ENCODE data around the gene LRRFIP1.

The LRRFIP1 gene

DNA sequence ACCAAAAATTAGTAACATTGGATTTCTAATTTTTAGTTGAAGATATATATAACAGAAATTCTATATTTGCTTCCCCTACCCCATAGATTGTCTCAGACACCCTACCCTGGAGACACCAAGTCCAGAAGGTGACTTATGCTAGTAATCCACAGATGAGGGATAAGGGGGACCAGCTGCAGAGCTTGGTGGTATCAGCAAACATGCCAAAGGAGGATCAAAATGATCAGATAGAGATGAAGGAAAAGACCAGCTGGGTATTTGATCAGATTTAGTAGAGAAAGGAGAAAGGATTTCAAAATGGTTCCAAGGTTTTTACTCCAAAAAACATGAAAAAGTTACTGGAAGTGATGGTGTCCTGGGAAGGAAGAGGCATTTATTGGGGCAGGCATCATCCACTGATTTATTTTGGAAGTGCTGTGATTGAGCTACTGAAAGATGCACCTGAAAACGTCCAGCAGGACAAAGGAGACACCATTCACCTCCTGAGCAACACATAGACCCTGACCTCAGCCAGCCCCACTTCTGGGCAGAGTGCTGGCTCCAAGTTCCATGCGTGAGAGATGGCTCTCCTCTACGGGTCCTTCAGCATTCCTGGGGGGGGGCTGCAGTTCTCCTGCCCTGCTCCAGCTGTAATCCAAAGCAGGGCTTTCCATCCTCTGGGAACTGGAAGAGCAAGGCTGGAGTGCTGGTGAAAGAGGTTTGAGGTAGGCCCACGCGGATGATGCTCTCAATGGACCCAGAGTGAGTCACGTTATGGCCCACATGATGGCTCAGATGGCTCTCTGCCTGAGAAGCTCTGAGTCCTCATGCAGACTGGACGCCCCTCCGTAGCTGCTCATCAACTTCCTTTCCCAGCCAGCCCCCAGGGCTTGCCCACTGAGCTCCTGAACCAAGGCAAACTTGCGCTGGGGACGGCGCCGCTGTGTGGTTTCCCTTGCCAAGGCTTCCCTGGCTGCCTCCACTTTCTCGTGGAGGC is 3.7 kb upstream of the LRRFIP1 start:
- DNase-seq: no peak

DNA sequence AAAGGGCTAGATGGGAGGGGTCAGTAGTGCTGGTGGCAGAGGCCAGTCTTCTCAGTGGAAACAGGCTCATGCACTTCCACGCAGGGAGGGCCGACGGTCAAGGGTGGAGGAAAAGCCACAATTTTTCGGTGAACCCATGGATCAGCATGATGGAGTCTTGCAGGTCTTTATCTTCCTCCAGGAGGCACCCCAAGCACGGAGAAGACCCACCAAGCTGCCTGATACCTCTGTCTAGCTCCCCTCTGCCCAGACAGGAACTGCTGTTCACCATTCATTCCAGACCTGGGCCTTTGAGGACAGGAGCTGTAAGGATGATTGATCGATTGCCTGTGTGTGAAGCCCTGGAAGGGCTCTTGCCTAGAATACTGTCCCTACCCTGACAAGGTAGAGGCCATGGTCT is 2.8 kb upstream of the LRRFIP1 start:
- no peak for DNase-seq

DNA sequence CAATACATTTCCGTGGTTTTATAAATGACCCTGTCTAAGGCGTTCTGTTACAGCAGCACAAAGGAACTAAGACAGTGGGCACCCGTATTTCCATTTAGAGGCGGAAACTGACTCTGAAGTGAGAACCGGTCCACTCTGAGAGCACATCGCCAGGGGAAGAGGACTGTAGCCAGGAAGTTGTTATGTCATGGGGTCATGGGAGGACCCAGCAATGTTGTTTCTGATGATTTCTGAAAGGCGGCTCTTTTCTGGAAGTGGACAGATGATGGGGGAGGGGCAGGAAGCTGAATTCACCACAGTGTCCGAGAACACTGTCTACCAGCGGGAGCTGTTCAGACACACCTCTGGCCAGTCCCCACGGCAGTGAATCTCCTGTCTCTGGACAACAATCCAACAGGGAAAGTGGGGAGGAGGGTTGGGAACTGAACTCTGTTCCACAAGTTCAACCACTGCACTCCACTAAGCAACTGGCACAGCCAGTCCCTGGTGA is 2.1 kb upstream of the LRRFIP1 start:
- no peak for DNase-seq

DNA sequence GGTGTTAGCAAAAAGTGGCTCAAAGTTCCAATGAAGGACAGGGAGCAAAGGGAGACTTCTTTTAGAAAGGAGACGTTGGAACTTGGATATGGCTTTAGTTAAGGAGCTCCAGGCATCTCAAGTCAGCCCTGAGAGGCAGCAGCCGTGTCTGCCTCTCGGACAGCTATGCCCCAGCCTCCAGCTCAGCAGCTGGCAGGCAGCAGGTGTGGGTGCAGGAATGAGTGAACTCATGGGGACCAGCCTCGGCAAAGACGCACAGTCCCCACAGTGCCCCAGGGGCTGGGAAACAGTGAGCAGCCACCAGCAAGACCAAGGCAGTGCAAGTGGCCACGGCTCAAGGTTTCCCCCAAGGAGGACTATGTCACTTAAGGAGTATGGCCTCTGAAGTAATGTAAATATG is 1.6 kb upstream of the LRRFIP1 start:
- no peak for DNase-seq

DNA sequence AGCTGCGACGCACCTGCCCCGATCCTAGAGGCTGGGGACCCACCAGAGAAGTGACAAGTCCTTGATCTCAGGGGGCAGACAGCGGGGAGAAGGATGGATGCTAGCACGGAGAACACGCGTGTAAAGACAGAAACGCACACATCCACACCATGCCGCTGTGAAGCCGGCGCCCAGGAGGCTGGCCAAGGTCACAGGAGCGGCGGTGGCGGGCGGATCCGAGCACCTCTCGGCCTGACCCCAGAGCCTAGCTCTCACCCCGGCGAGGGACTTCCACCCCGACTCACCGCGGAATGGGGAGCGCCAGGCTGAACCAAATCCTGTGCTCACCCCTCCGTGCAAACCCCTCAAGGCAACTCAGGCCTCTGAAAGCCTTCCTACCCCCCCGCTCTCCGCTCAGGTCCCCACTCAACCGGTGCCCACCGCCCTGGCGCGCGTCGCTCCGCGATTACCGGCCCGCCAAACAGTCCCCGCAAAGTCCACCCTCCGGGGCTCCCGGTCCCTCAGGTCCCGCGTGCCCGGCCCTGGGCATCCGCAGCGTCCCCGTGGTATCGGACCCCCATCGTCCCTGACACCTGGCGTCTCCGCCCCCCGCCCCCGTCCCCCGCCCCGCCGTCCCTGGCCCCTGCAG is 460 bp upstream of the LRRFIP1 start:
- DNase-seq: no peak

DNA sequence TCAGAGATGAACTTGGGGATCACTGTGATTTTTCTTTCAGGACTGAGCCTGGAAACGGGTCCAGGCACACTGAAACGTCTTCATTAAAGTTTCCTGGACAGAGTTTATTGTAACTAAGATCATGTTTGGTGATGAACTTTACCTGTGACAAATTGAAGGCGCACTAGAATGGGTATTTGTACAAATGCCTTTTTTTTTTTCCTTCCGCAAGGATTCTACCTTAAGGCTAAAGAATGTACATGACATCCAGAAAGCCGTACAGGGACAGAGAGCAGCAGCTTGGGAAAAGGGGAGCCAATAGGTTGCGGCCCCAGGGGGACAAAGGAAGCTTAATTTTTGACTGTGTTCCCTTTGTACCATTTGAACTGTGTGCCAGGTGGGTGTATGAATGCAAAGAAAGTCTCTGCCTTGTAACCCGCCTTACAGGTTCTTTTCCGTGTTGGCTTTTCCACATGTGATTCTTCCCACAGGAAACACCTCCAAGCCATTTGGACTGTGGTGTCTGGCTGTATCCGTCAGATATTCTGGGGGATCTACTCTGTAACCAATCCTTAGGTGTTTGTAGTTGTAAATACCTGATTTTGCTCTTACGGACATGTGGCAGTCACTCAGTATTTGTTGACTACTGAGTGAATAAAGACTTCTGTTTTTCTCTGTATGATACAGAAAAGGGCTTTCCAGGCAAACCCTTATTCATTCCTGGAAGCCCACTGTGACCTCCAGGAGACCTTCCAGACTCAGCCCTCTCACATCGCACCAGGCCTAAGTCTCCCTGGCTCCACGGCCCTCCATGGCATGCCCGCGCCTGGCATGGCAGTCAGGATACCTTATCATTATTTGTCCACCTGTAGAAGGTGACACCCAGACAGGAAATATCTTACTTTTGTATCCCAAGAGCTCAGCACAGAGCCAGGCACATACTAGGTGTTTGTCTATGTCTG is 1.1 kb downstream of the LRRFIP1 start:
- DNase-seq: no peak

DNA sequence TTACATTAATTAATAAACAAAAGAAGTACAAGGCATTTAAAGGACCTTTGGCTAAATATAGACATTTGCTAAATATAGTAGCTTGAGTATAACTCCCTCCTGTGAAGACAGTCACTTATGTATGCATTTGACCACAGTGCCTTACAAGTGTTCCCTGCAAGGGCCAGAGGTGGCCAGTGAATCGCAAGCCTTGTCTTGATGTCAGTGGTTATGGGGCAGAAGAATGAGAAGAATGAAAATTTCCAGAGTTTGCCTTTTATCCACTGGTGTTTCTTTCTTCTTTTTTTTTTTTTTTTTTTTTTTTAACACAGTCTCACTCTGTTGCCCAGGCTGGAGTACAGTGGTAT is 1.8 kb downstream of the LRRFIP1 start:
- DNase-seq: no peak

DNA sequence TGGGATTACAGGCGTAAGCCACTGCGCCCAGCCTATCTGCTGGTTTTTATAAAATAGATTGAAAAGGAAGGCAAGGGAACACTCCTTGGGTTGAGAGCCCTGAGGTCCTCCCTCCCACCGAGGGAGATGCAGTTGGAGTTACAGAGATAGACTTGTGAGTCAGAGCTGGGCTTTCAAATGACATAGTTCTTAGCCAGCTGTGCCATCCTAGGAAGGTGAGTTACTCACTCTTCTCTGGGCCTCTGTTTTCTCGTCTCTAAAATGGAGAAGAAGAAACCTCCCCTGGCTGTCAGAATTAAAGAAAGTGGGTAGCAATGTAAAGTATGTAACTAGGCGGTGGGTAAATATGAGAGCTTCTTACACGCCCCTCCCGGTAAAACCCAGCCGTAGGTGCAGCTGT is 2.4 kb downstream of the LRRFIP1 start:
- DNase-seq: no peak

DNA sequence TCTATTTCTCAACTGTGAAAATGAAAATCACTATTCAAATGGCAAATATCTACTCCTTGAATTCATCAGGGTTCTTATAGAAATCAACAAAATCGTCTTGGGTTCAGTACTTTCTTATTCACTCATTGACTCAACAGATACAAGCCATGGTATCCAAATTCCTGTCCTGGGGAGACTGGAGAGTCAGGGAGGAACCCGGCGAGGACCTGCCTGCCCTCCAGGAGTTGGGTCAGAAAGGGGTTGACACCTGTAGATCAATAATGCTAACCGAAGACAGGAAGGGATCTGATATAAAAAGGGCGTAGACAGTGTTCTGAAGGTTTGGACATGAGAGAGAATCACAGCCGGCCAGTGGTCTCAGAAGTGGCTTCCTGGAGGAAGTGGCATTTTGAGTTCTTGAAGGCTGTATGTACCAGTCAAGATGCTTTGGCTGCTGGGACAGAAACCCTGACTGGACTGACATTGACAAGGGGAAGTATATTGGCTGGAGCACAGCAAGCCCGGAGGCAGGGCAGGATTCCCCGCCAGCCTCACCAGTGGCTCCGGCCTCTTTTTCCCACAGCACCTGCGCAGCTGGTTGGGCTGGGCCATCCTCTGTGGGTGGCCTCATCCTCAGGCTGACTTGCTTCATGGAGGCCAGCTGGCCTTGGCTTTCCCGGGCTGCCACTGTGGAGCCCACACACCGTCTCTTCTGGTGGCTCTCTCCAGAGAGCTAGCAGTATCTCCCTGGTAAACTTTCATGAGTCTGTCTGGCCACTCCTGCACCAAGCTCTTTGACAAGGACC is 3.0 kb downstream of the LRRFIP1 start:
- no peak for DNase-seq

DNA sequence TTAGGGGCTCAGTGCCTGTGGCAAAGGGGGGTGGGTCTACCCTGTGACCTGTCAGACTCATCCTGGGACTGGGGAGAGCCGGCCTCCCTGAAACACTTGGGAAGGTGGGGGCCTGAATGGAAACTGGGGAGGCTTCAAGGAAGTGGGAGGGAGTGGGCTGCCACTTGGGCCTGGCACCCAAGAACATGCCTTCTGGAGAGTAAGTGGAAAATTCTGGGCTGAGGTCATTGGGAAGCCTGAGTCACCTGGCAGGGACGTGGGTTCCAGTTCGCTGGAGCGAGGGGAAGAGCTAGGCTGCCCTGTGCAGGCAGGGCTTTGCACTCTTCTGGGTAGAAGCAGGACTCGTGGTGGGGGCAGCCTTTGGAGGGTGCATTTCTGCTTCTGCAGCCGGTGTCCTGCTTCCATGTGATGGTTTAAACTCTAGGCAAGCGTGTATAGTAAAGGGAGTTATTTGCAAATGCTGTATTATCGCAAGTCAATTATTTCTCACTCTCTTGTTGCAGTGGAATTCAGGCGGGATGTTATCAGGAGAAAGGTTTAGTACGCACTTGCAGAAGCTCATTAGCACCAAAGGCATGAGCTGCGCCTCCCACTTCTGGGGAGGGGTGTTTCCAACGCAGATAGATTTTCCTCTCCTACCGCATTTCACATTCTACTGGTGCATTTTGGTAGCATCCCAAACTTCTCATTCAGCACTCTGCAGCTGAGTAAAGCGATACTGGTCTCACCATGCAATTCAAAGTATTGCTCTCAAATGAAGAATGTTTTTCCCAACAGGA is 3.8 kb downstream of the LRRFIP1 start:
- DNase-seq: no peak

DNA sequence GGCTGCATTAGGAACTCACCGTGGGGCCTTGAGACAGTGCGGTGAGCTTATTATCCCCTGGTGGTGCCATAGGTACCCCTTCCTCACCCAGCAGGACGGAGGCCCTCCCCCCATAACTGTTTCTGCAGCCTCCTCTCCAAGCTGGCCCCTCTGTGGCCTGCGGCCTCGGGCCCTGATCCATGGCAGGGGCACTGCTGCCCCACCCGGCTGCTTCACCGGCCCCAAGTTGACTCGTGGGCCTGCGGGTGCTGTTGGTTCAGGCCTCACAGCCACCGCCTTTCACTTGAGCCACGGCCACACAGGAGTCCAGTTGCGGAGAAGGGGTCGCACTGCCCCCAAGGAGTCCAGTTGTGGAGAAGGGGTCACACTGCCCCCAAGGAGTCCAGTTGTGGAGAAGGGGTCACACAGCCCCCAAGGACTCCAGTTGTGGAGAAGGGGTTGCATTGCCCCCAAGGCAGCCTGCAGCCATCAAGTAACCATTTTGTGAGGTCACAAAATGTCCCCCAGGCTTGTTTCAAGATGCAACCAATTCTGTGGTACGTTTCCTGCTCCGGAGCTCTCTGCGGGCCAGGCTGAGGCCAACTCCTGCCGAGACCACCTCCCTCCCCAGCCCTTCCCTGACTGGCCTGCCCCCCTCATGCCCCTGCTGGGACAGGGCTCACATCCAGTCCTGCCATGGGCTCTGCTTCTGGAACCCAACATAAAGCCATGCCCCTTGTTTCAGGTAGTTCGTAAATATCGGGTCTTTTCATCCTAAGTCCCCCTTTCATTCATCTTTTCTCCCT is 4.6 kb downstream of the LRRFIP1 start:
- no peak for DNase-seq

DNA sequence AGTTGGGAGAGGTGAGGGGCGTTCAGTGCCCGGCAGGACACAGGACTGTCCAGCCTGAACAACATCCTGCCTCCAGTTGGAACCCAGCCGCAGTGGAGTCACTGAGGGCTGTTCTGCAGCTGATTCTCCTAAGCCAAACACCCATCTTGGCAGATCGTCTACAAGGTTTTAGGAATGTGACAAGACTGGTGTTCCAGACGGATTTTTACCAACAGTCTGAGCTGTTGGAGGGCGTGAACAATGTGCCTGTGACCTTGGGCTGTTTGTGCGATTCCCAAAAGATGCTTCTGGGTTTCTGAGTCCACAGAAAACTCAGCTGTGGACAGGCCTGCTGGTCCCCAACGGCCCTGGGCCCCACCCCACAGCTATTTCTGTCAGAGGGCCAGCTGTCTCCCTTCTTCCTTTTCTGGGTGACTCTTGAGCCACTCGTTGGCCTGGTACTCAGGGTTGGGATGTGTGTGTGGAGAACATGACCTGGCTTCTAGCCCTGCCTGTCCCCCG is 5.7 kb downstream of the LRRFIP1 start:
- no peak for DNase-seq

DNA sequence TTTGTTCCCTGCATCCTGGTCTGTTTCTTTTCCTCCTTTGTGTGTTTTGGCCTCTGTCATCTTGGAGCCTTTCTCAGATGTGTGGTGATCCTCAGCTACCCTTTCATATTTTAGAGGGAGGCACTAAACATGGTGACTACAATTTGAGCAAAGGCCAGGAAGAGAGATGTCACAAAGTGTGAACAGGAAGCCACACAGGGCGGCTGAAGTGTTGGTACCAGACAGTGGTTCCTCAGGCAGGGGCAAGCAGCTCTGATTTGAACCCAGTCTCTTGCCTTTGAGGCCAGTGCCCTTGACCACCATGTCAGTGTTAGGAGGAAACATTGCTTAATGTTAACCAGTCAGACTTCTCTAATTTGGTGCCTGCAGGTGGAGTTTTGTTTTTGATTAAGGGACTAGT is 9.2 kb downstream of the LRRFIP1 start:
- no peak for DNase-seq

DNA sequence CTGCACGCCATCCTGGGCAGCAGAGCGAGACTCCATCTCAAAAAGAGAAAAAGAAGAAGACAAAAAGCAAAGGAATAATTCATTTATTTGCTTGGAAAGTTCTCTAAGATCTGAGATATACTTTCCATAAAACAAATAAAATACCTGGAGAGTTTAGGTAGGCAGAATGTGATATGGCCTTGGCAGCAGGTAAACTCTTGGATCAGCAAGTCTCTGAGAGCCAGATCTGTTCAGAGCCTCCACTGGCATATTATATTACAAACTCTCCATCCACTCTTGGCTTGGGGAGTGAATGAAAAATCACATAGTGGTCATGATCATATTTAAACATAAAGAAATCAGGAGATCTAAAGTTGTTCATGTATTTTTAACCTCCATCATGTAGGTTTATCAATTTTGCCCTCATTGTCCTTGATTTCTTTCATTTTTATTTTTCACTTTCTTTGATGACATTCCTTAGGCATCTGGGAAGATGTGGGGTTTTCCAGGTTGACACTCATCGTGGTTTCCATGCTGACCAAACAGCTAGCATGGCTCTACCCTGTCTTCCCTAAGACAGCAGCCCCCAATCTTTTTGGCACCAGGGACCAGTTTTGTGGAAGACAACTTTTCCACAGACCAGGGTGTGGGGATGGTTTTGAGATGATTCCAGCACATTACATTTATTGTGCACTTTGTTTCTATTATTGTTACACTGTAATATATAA is 10.2 kb downstream of the LRRFIP1 start:
- no peak for DNase-seq

DNA sequence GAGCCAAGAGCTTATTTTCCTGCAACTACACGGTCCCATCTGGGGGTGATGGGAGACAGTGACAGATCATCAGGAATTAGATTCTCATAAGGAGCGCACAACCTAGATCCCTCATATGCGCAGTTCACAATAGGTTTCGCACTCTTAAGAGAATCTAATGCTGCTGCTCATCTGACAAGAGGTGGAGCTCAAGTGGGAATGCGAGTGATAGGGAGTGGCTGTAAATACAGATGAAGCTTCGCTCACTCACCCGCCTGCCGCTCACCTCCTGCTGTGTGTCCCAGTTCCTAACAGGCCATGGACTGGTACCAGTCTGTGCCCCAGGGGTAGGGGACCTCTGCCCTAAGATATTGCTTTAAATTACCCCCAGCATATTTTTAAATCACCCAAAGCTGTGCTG is 10.8 kb downstream of the LRRFIP1 start:
- peak; percentile 18 for DNase-seq

DNA sequence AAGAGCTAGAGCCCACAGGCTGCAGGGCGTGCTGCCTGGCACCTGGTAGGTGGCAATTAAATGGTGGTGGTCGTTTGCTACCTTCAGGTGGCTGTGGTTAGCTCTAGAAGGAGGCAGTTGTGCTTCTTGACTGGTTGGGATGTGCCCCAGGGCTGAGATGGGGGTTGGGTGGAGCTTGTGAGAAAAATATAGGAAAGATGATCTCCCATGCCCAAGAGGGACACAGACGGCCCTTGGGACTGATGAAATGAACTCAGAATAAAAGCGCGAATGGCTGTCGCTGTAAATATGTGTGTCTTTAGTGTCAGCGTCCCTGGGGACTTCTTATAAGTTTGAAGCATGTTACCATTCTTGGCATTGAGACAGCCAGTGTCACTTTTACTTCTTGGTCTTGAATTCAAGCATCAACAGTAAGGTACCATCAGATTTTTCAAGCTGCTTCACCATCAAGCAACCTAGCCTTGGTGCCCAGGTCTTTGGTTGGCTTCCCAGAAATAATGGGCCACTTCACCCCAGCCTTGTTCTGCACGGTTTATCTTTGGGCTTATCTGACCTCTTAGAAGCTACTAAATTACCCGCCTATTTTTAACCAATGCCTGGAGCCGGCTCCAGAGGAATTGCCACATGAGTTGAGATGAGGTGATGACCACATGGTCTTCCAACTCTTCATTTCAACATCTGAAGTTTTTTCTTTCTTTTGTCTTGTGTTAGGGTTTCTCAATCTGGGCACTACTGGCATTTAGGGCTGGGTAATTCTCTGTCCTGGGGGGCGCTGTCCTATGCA is 11.9 kb downstream of the LRRFIP1 start:
- no peak for DNase-seq

DNA sequence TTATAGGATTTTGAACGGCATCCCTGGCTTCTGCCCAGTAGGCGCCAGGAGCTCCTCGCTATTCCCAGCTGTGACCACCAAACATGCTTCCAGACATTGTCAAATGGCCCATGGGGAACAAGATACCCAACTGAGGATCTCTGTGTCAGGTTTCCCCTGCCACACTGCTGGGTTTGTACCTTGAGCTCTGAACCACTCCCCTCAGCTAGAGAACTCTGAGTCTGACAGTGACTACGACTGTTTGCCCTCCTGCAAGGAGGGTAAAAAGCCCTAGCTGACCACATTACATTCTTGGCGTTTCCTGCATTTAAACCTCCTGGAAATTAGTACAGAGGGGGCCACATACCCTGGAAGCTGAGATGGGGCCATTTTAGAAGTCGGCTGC is 12.4 kb downstream of the LRRFIP1 start:
- DNase-seq: no peak

DNA sequence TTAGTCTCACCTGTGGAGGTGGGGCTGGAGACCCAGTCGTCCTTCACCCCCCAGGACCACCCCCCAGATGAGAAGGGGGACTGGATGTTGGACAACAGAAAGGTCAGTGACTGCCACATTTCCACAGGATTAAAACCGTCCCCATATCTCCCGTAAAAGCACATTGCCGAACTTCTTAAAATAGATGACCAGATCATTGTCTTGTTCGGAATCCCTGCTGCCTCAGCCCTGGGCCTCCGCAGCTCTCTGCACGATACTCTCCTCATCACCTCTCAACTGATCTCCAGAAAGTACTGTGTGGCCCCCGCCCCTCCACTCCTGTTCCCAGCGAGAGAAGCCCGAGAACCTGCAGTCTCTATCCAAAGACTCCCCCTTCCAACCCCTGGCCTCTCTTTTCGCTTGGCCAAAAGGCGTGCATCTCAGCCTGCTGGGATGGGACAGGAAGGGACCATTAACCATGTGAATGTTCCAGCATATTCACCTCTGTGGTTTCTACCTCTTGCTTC is 13.2 kb downstream of the LRRFIP1 start:
- DNase-seq: no peak
